K562 (cell line): ENCODE data around the gene MMP24. TPM values are rescaled to one million over a fixed set of nuclear protein-coding genes. Genes with fewer than 3 reads are reported as not detected.
A peak's percentile ranks its signal among the peaks of the same experiment; 100 is the strongest.

Experiments used
- ATAC-seq: fragments of 200-7000 bp; cut with Tn5 transposase; 3 replicates; pipeline ENCODE4 v1.9.1; 2020; ENCODE audit warnings: moderate library complexity
- BruUV-seq: library from RNA; stranded (reverse); fragments of 400-500 nt; replicated peaks from 2 replicates; lab custom pipeline; 2021; lab: Mats Ljungman, UMichigan
- CTCF ChIA-PET: fragments of 300-600 bp; formaldehyde crosslinking; extraction: SDS; loops from one replicate; lab custom pipeline; 2021; ENCODE audit warnings: low intra/inter-chr PET ratio; lab: Yijun Ruan, JAX
- POLR2A ChIA-PET: fragments of 300-600, 350-650 bp; sonication (Branson Sonifier 250); formaldehyde crosslinking; extraction: SDS; loops from one replicate; lab custom pipeline; 2021; ENCODE audit warnings: antibody characterized with exemption, inconsistent platforms; lab: Yijun Ruan, JAX
- DNase-seq, 4 experiments: peaks; one replicate each; pipeline versions ENCODE4 v3.0.0 to v3.0.0-alpha.2; 2011 to 2018; ENCODE audit warnings: low spot score in 3 of 4, mixed read lengths in 3 of 4; ENCODE audit errors: extremely low read depth in 1 of 4
- FAIRE-seq: peaks from 2 replicates; lab custom pipeline; 2011; peaks lifted over from hg19 to GRCh38; lab: Jason Lieb, UNC
- H2AFZ ChIP-seq: 2 replicates; pipeline ENCODE4 v1.6.0; 2011; ENCODE audit warnings: low read depth, low read length, control low read depth, inconsistent platforms
- H3K27ac ChIP-seq: fragments of 200-600 bp; 3 replicates; pipeline ENCODE4 v1.8.0; 2011; ENCODE audit warnings: low read depth, mild to moderate bottlenecking, control low read depth, inconsistent platforms, low read length, moderate library complexity, mixed read lengths; ENCODE audit errors: extremely low read depth
- H3K27me3 ChIP-seq, 2 experiments: fragments of 300-600 bp in 1 of 2; 2 replicates in 1 of 2; 3 replicates in 1 of 2; pipeline versions ENCODE4 v1.6.0 to v1.8.0; 2011; ENCODE audit warnings: inconsistent platforms in 2 of 2, low read length in 2 of 2, mild to moderate bottlenecking in 1 of 2, mixed read lengths in 1 of 2, moderate library complexity in 1 of 2; ENCODE audit not compliant: control insufficient read depth in 2 of 2, insufficient read depth in 2 of 2
- H3K36me3 ChIP-seq: fragments of 300-600 bp; 3 replicates; pipeline ENCODE4 v1.8.0; 2011; ENCODE audit warnings: mild to moderate bottlenecking, low read length, inconsistent platforms; ENCODE audit not compliant: control insufficient read depth, insufficient read depth
- H3K4me1 ChIP-seq, 2 experiments: fragments of 200-600 bp in 1 of 2; replicated peaks in 1 of 2; 2 replicates in 1 of 2; 3 replicates in 1 of 2; pipeline versions ENCODE4 v1.5.1 to v1.8.0; 2011; ENCODE audit warnings: inconsistent platforms in 2 of 2, low read length in 2 of 2, mild to moderate bottlenecking in 1 of 2, mixed read lengths in 1 of 2, moderate library complexity in 1 of 2; ENCODE audit not compliant: control insufficient read depth in 2 of 2, insufficient read depth in 2 of 2
- H3K4me2 ChIP-seq: 2 replicates; pipeline ENCODE4 v1.6.1; 2011; ENCODE audit warnings: low read length, control low read depth, inconsistent platforms, mixed read lengths; ENCODE audit not compliant: insufficient read depth
- H3K4me3 ChIP-seq: fragments of 200-600 bp; sonication (generic), shearing (Covaris generic); 2 replicates; pipeline ENCODE4 v1.5.1; 2016; ENCODE audit warnings: control low read depth, inconsistent platforms
- H3K79me2 ChIP-seq: fragments of 200-600 bp; 3 replicates; pipeline ENCODE4 v1.8.0; 2011; ENCODE audit warnings: low read length, inconsistent platforms; ENCODE audit not compliant: control insufficient read depth, insufficient read depth
- H3K9ac ChIP-seq, 2 experiments: 2 replicates each; pipeline versions ENCODE4 v1.6.0 to v1.6.1; 2011; ENCODE audit warnings: low read depth in 2 of 2, low read length in 2 of 2, control low read depth in 1 of 2, inconsistent platforms in 1 of 2, mild to moderate bottlenecking in 1 of 2, mixed read lengths in 1 of 2; ENCODE audit not compliant: insufficient read depth in 1 of 2
- H3K9me1 ChIP-seq: one replicate; pipeline ENCODE4 v1.6.0; 2011; ENCODE audit warnings: inconsistent platforms, mild to moderate bottlenecking, low read length, moderate library complexity; ENCODE audit not compliant: control insufficient read depth, insufficient read depth
- H3K9me3 ChIP-seq: replicated peaks from 2 replicates; pipeline ENCODE4 v1.5.1; 2011; ENCODE audit warnings: low read depth, low read length, inconsistent platforms; ENCODE audit not compliant: control insufficient read depth, insufficient read depth
- H4K20me1 ChIP-seq: replicated peaks from 2 replicates; pipeline ENCODE4 v1.6.1; 2011; ENCODE audit warnings: low read length, inconsistent platforms, mixed read lengths; ENCODE audit not compliant: control insufficient read depth, insufficient read depth
- BHLHE40 ChIP-seq: IDR thresholded peaks from 2 replicates; pipeline ENCODE4 v1.6.1; 2011; ENCODE audit warnings: low read length, improper control_type of control experiment
- C11orf30 ChIP-seq: fragments of 450-650 bp; IDR thresholded peaks from 2 replicates; pipeline ENCODE4 v1.6.1; 2016; ENCODE audit warnings: low read depth, mild to moderate bottlenecking
- CREB3L1 ChIP-seq: fragments of 450-650 bp; IDR thresholded peaks from 2 replicates; pipeline ENCODE4 v1.6.1; 2014; ENCODE audit warnings: low read depth, mild to moderate bottlenecking, moderate library complexity, borderline replicate concordance
- KDM5B ChIP-seq: fragments of 200-600 bp; sonication (generic); IDR thresholded peaks from 2 replicates; pipeline ENCODE4 v1.6.1; 2012; ENCODE audit warnings: low read depth, mild to moderate bottlenecking, moderate library complexity, low read length, control low read depth, inconsistent platforms; ENCODE audit not compliant: insufficient replicate concordance
- RBM34 ChIP-seq: fragments of 200-400 bp; formaldehyde crosslinking; IDR thresholded peaks from 2 replicates; pipeline ENCODE4 v1.6.1; 2018; ENCODE audit warnings: low read length, borderline replicate concordance; ENCODE audit not compliant: insufficient read depth
- SRSF1 ChIP-seq: fragments of 200-400 bp; formaldehyde crosslinking; IDR thresholded peaks from 2 replicates; pipeline ENCODE4 v1.6.1; 2017; ENCODE audit warnings: mild to moderate bottlenecking, low read depth, low read length, moderate library complexity
- VEZF1 ChIP-seq: fragments of 200-800 bp; sonication (Bioruptor generic); IDR thresholded peaks from 2 replicates; pipeline ENCODE4 v1.6.1; 2017; ENCODE audit warnings: missing genetic modification characterization, missing compliant biosample characterization
- ZNF174 ChIP-seq: fragments of 250-450 bp; sonication (Bioruptor Pico); IDR thresholded peaks from 2 replicates; pipeline ENCODE4 v1.4.0; 2020; ENCODE audit warnings: mild to moderate bottlenecking
- ZNF197 ChIP-seq: fragments of 200-800 bp; sonication (Bioruptor generic); IDR thresholded peaks from 2 replicates; pipeline ENCODE4 v1.6.1; 2016; ENCODE audit warnings: low read depth, missing genetic modification characterization, missing compliant biosample characterization
- WGBS: fragments of 100-300 bp; shearing (Covaris generic); methylation state at CpG from one replicate; pipeline ENCODE4 v1.1.6; 2016; ENCODE audit warnings: low coverage, mixed read lengths; ENCODE audit not compliant: insufficient coverage; ENCODE audit errors: missing lambda C conversion rate; 5-methylcytosine and 5-hydroxymethylcytosine counted together
- in situ Hi-C: fragments of 300-500 bp; cut with MboI; formaldehyde crosslinking; loops from 4 replicates; pipeline ENCODE4 v1.15.0; 2018; ENCODE audit warnings: inconsistent platforms, mixed read lengths
- intact Hi-C: fragments of 100-400 bp; cut with micrococcal nuclease; formaldehyde crosslinking; loops from 2 replicates; pipeline ENCODE4 v1.14.2; 2022
- polyA plus RNA-seq, 8 experiments: library from polyadenylated mRNA; depleted of rRNA in 4 of 8; stranded (reverse) in 5 of 8; unstranded in 3 of 8; fragments of >200 nt; fragmentation: Nextera tagmentation in 2 of 8; fragmentation: Illumina TruSeq in 1 of 8; extraction: Ambion mirVana in 2 of 8; extraction: Trizol in 1 of 8; gene quantifications; 2 replicates each; pipeline versions ENCODE4 v1.2.1 to v1.2.3, GENCODE V29; 2011 to 2014; ENCODE audit warnings: inconsistent platforms in 1 of 8, missing spikeins in 1 of 8
- total RNA-seq, 7 experiments: library from RNA; depleted of rRNA in 6 of 7; stranded (reverse); fragments of >200 nt in 6 of 7; fragmentation: Illumina TruSeq in 2 of 7; extraction: Trizol in 2 of 7; gene quantifications; 2 replicates each; pipeline versions ENCODE4 v1.2.1 to v1.2.3, GENCODE V29; 2011 to 2021; ENCODE audit warnings: low replicate concordance in 1 of 7
- TF ChIP-seq, protein P1 (sequence below): fragments of 200-400 bp; formaldehyde crosslinking; IDR thresholded peaks from 2 replicates; pipeline ENCODE4 v1.6.1; 2017; ENCODE audit warnings: mild to moderate bottlenecking, low read depth, low read length, moderate library complexity
- TF ChIP-seq, protein P2 (sequence below), 2 experiments: IDR thresholded peaks; 2 replicates each; pipeline ENCODE4 v1.6.1; 2012; ENCODE audit warnings: improper control_type of control experiment in 2 of 2, low read depth in 2 of 2, low read length in 2 of 2, borderline replicate concordance in 1 of 2

MMP24 gene
- total and polyA plus RNA-seq, 9 of the 15 experiments (the other 6 are each of a cell fraction or from before 2014, with no cell fraction given), result 0.03 to 0.07 (median 0.03) TPM; not detected in 6

GRCh38 chr20:35286899-35287508, 60.5 kb downstream of the MMP24 start:
- CTCF ChIA-PET, result no interaction called here
- Histone ChIP-seq H3K9me1 (no peaks in the 10 kb centered on the region), H2AFZ (no peak overlapping the region), H3K27me3 (peaks cover 0 to 13% of the 10 kb centered on the region in 2 experiments; a peak in 2 of 5 replicates), H4K20me1 (no peaks in the 10 kb centered on the region), H3K4me3 (no peak overlapping the region), H3K4me1 (peaks cover 10 to 50% of the 10 kb centered on the region in 2 experiments; a peak in 4 of 5 replicates), H3K36me3 (peaks cover 13% of the 10 kb centered on the region), H3K79me2 (peaks cover 29% of the 10 kb centered on the region), H3K27ac (no peak overlapping the region), H3K9me3 (no peaks in the 10 kb centered on the region), H3K4me2 (no peak overlapping the region), H3K9ac (peak overlapping the region in 1 of 2 experiments; percentile 61; a peak in 1 of 4 replicates)
- DNase-seq (no peak), FAIRE-seq (no peak), ATAC-seq (no peak)
- TF ChIP-seq CREB3L1, result no peak
- no peak for TF ChIP-seq C11orf30
- no peak for TF ChIP-seq SRSF1
- TF ChIP-seq, protein P1, sequence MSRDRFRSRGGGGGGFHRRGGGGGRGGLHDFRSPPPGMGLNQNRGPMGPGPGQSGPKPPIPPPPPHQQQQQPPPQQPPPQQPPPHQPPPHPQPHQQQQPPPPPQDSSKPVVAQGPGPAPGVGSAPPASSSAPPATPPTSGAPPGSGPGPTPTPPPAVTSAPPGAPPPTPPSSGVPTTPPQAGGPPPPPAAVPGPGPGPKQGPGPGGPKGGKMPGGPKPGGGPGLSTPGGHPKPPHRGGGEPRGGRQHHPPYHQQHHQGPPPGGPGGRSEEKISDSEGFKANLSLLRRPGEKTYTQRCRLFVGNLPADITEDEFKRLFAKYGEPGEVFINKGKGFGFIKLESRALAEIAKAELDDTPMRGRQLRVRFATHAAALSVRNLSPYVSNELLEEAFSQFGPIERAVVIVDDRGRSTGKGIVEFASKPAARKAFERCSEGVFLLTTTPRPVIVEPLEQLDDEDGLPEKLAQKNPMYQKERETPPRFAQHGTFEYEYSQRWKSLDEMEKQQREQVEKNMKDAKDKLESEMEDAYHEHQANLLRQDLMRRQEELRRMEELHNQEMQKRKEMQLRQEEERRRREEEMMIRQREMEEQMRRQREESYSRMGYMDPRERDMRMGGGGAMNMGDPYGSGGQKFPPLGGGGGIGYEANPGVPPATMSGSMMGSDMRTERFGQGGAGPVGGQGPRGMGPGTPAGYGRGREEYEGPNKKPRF, result no peak
- no peak for TF ChIP-seq VEZF1 (CRISPR knock-in tag)
- TF ChIP-seq ZNF197 (CRISPR knock-in tag), result no peak
- TF ChIP-seq ZNF174 (CRISPR knock-in tag), result no peak
- TF ChIP-seq, protein P2, sequence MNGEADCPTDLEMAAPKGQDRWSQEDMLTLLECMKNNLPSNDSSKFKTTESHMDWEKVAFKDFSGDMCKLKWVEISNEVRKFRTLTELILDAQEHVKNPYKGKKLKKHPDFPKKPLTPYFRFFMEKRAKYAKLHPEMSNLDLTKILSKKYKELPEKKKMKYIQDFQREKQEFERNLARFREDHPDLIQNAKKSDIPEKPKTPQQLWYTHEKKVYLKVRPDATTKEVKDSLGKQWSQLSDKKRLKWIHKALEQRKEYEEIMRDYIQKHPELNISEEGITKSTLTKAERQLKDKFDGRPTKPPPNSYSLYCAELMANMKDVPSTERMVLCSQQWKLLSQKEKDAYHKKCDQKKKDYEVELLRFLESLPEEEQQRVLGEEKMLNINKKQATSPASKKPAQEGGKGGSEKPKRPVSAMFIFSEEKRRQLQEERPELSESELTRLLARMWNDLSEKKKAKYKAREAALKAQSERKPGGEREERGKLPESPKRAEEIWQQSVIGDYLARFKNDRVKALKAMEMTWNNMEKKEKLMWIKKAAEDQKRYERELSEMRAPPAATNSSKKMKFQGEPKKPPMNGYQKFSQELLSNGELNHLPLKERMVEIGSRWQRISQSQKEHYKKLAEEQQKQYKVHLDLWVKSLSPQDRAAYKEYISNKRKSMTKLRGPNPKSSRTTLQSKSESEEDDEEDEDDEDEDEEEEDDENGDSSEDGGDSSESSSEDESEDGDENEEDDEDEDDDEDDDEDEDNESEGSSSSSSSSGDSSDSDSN (IDR thresholded peaks at IDR 0.05; ENCODE audit: borderline replicate concordance in 1 of 2, low read depth in 2 of 2, low read length in 2 of 2), result no peak
- no peak for TF ChIP-seq BHLHE40
- no peak for TF ChIP-seq RBM34
- TF ChIP-seq KDM5B, result no peak
- POLR2A ChIA-PET, result interaction anchor here (0.7 to 1.1 kb wide), 2 partner anchors 12 to 413 kb away, joined by 3 read pairs; no protein-coding TSS in a partner anchor
- intact Hi-C loops (no loop called here), in situ Hi-C loops (no loop called here)
- BruUV-seq, result no TSS peak
- 71% methylated on average over 13 of the region's 17 CpGs for WGBS
